GM18517 (cell line): ENCODE measurements around the gene PCED1B.
A peak's percentile ranks its signal among the peaks of the same experiment; 100 is the strongest.
"Not testable (repeated sequence)": the region's sequence is repeated elsewhere in the genome, so short reads cannot be mapped to it uniquely, and the experiment has no call there.

ENCODE experiments used
- ATAC-seq: cut with Tn5 transposase; IDR thresholded peaks from one replicate; pipeline ENCODE4 v1.9.1; 2021; ENCODE audit warnings: mild to moderate bottlenecking, moderate library complexity; ENCODE audit not compliant: unreplicated experiment

The PCED1B gene, protein sequence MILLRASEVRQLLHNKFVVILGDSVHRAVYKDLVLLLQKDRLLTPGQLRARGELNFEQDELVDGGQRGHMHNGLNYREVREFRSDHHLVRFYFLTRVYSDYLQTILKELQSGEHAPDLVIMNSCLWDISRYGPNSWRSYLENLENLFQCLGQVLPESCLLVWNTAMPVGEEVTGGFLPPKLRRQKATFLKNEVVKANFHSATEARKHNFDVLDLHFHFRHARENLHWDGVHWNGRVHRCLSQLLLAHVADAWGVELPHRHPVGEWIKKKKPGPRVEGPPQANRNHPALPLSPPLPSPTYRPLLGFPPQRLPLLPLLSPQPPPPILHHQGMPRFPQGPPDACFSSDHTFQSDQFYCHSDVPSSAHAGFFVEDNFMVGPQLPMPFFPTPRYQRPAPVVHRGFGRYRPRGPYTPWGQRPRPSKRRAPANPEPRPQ

DNA sequence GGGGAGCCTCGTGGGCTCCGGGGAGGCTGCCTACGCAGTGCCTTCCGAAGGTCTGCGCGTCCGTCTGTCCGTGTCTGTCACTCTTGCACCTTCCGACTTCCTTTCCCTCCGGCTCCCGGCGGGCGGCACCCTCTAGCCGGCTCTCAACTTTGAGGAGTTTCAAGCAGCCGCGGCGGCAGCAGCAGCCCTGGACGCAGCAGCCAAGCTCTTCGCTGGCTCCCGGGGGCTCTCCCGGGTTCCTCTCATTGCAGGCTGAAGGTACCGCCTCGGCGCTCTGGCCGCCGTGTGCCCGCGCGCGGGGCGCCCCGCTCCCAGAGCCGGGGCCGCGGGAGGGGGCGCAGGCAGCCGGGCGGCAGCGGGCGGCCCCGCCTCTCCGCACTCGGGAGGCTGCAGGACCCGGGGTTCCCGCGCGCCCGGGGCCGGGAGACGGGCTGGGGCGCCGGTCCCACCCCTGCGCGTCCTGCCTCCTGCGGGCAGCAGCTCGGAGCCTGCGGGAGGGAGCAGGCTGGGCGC lies at the start of gene PCED1B, which contains the start of gene AMIGO2:
Gene PCED1B (plus strand): TSS at position 154 of the 513 bp plus-strand sequence. CDS start 155,443 bp downstream, outside the sequence.
Gene AMIGO2 (minus strand): TSS at position 492 of the 513 bp plus-strand sequence. CDS start 957 bp downstream, outside the sequence.
- ATAC-seq, result peak; percentile 66

- no peak for ATAC-seq
Measured at GRCh38 chr12:47029903-47030302, 49.5 kb upstream of the PCED1B start.

- ATAC-seq, result no peak
Measured at GRCh38 chr12:47032644-47033043, 46.8 kb upstream of the PCED1B start.

GRCh38 chr12:47033081-47033480 lies 46.3 kb upstream of the PCED1B start:
- ATAC-seq, result no peak

GRCh38 chr12:47033789-47034555 lies 45.4 kb upstream of the PCED1B start:
- no peak for ATAC-seq

DNA sequence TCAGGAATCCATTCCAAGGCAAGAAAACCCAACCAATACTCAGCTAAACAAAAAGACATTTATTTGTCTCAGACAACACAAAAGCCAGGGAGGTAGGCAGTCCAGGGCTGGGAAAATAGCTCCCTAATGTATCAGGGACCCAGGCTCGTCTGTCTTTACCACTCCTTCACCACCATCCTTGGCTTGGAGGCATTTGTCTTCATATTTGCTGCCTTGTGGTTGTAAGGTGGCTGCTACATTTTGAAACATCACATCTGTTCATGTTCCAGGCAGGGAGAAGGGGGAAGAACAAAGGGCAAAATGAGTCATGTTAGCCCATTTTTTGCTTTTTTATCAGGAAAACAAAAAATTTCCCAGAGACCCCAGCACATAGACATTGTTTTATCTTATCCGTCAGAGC lies 44.8 kb upstream of the PCED1B start:
- no peak for ATAC-seq

DNA sequence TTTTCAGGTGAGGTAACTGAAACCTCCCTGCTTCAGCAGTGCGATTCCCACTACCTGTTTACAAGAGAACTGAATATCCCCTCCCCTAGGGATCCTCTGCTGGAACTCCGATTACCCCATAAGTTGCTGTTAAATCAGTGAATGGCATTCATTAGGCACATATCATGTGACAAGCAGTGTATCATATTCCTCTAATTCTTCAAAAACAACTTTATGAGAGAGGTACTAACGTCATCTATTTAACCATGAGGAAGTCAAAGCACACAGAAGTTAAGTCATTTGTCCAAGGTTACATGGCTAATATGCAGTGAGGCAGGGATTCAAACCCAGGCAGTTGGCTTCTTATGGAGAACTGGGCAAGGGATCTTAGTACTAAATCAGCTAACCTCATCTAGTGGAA lies 43.9 kb upstream of the PCED1B start:
- ATAC-seq, result no peak

- no peak for ATAC-seq
Measured at GRCh38 chr12:47038270-47038748, 41.1 kb upstream of the PCED1B start.

DNA sequence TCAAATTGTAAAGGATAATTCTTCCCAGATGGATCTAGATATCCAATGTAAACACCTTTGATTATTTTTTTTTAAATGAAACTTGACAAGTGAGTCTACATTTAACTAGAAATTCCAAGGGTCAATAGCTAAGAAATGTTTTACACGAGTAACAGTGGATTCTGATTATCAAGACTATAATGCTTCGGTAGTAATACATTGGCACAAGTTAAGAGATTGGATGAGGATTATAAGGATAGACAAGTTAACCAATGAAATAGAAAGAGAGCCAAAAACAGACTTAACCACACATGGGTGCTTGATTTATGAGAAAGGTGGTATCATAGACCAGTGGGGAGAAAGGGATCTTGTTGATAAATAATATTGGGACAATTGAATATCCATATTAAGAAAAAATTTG lies 40.3 kb upstream of the PCED1B start:
- no peak for ATAC-seq

DNA sequence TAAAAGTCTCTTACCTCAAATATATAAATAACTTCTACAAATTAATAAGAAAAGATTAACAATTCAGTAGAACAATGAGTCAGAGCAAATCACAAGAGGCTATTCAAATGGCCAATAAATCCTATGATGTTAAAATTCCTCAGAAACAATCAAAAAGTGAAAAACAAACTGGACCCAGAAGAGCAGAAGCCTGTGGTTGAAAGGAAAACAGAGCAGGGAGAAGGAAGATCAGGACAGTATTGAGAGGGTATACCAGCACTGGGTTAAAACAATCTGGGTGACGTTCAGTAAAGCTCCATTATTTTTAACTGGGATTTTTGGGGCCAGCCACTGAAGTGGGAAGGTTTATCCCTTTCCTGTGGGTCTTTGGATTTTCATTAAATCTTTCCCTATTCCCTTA lies 39.7 kb upstream of the PCED1B start:
- no peak for ATAC-seq

GRCh38 chr12:47041327-47041726 lies 38.1 kb upstream of the PCED1B start:
- no peak for ATAC-seq

DNA sequence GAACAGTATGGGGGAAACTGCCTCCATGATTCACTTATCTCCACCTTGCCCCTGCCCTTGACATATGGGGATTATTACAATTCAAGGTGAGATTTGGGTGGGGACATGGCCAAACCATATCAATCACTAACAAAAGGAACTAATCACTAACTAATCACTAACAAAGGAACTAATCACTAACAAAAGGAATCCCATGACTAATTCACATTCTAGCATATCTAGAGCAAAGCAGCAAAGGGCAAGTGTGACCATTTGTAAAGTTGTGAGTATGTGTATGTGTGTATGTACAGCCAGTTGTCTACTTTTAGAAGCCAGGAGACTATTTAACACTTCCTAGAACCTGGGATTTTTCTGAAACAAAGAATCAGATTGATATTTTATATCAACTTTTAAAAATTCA lies 30.9 kb upstream of the PCED1B start:
- no peak for ATAC-seq

DNA sequence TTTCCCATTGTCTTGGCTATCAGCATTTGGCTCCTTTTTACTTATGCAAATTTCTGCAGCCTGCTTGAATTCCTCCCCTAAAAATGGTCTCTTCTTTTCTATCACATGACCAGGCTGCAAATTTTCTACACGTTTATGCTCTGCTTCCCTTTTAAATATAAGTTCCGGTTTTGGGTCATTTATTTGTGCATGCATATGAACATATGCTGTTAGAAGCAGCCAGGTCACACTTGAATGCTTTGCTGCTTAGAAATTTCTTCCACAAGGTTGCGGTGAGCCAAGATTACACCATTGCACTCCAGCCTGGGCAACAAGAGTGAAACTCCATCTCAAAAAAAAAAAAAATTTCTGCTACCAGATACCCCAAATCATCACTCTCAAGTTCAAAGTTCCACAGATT lies 28.1 kb upstream of the PCED1B start:
- not testable (repeated sequence) for ATAC-seq

GRCh38 chr12:47052274-47052673 lies 27.1 kb upstream of the PCED1B start:
- ATAC-seq, result no peak

DNA sequence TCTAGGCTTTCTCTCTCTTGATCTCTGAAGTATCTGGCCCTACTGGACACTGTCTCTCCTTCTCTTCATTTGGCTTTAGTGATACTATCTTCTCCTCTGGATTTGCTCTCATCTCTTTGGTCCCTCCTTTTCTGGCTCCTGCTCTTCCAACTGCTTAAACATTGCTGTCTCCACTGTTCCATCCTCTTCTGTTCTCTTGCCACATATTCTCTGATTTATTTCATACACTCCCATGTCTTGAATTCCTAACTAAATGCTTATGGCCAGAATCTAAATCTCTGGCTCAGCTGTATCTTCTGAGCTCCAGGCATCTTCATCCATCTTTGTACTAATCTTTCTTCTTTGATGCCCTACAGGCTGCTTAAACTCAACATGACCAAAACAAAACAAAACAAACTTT lies 25.5 kb upstream of the PCED1B start:
- ATAC-seq, result no peak

DNA sequence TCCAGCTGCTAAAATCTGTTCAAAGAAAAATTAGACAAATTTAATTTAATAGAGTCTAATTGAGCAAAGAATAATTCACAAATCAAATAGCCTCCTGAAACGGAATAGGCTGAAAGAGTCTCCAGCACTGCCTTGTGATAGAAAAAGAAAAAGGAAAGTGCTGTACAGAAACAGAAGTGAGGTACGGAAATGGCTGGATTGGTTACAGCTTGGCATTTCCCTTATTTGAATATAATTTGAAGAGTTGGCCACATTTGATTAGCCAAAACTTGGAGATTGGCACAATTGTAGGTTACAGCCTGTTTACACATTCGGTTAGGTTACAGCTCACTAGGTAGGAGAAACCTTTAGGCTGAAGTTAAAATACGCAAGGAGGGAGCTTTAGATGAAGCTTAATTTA lies 24.8 kb upstream of the PCED1B start:
- ATAC-seq, result no peak

DNA sequence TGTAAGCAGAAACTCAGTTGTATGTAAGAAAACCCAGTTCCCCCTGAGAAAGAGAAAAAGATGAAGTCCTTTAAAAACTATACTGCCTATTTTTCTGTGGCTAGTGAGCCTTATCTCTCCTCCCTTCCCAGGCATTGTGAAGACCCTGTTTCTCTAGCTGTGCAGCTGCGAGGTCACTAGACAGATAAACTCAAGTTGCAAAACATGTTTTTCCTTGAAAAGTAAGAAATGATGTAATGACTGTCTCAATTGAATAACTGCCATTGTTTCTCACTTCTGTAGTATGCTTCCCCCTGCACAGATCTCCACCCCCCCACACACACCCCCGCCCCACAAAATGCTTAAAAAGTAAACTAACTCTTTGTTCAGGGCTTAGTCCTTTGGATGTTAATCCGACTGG lies 23.6 kb upstream of the PCED1B start:
- not testable (repeated sequence) for ATAC-seq

DNA sequence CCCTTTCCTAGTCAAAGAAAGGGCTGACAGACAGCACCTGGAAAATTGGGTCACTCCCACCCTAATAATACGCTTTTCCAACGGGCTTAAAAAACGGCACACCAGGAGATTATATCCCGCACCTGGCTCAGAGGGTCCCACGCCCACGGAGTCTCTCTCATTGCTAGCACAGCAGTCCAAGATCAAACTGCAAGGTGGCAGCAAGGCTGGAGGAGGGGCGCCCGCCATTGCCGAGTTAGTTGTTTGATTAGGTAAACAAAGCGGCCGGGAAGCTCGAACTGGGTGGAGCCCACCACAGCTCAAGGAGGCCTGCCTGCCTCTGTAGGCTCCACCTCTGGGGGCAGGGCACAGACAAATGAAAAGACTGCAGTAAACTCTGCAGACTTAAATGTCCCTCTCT lies 22.5 kb upstream of the PCED1B start:
- not testable (repeated sequence) for ATAC-seq

DNA sequence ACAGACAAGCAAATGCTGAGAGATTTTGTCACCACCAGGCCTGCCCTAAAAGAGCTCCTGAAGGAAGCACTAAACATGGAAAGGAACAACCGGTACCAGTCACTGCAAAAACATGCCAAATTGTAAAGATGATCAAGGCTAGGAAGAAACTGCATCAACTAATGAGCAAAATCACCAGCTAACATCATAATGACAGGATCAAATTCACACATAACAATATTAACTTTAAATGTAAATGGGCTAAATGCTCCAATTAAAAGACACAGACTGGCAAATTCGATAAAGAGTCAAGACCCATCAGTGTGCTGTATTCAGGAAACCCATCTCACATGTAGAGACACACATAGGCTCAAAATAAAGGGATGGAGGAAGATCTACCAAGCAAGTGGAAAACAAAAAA lies 20.8 kb upstream of the PCED1B start:
- not testable (repeated sequence) for ATAC-seq

DNA sequence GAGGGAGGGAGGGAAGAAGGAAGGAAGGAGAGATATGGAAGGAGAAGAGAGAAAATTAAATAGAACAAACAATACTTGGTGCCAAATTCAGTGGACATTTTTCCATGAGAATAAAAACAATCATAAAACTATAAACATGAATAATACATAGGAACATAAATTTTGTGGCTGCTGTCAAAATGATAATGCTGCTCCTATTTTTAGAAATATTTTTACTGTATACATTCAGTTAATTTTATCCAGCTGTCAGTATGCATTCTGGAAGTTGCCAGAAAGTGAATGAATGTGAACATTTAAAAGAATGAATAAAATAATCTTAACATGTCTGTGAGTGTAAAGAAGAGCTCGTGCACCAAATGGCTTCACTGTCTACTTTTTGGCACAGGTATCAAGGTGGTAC lies 13.9 kb upstream of the PCED1B start:
- no peak for ATAC-seq

GRCh38 chr12:47066278-47067025 lies 13.0 kb upstream of the PCED1B start:
- ATAC-seq, result no peak
